GM12892 (cell line): Measurements from ENCODE around the gene PPFIBP2.

Experiments
- DNase-seq: peaks from one replicate; pipeline ENCODE4 v3.0.0; 2011; ENCODE audit not compliant: insufficient read length
- FAIRE-seq: peaks from 2 replicates; lab custom pipeline; 2011; peaks lifted over from hg19 to GRCh38; lab: Jason Lieb, UNC
- POLR2A ChIP-seq: IDR thresholded peaks from 2 replicates; pipeline ENCODE4 v1.6.1; 2011; ENCODE audit warnings: low read depth, low read length, control low read depth
- POLR2AphosphoS5 ChIP-seq: IDR thresholded peaks from 2 replicates; pipeline ENCODE4 v1.6.1; 2011; ENCODE audit warnings: low read depth, low read length, control low read depth
- TAF1 ChIP-seq: IDR thresholded peaks from 2 replicates; pipeline ENCODE4 v1.6.1; 2011; ENCODE audit warnings: low read depth, mild to moderate bottlenecking, control low read depth, low read length, borderline replicate concordance

The PPFIBP2 gene

DNA sequence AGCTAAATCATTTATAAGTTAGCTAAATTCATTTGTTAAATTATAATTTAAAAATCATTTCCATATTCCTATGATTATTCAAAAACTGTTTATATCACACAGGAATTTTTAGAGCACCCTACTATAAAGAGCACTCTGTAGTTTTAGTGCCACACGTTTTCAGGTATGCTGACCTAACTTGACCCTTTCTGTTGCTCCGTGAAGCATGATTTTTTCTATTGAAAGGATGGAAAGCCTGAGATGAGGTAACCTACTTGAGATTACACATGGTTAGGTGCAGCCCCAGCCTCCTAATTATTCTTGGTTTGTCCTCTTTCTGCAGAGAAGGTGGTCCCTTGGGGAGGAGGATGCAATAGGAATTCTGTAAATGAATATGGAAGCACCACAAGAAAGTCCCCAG, 72.6 kb downstream of the PPFIBP2 start:
- DNase-seq, result no peak
- FAIRE-seq, result no peak
- no peak for TF ChIP-seq TAF1
- TF ChIP-seq POLR2A, result no peak
- no peak for TF ChIP-seq POLR2AphosphoS5

DNA sequence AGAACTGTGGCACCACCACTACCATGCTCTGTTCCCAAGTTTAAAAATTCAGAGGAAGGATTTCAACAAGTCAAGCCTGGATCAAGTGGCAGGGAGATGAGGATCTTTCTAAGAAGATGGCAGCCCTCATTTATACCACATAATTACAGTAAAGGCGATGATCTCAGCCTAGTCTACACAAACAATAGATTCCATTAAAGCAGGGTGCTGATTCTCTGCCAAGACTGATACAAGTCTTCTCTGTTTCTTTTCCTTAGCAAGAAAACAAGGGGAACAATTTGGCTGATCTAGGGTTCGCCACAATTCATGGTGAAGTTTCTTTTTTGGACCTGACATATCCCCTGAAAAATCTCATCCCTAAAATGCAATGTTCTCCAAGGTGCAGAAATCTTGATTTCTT, 73.9 kb downstream of the PPFIBP2 start:
- DNase-seq (no peak), FAIRE-seq (no peak)
- TF ChIP-seq POLR2AphosphoS5, result no peak
- no peak for TF ChIP-seq TAF1
- no peak for TF ChIP-seq POLR2A

DNA sequence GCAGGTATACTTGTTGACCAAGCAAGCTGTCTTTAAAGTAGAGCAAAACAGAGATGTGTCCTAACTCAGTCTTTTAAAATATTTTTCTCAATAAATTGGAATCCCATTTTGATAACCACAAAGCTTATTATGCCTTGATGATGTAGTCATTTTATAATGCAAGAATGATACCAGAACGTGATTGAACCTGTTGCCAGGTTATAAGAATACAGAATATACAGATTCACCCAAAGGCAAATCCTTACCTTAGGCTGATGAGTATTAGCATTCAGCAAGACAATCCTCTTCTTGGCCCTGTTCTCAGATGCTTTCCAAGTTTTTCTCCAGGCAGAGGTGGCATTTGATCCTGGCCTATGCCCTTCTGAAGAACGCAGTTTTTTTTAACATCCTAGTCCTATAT, 76.1 kb downstream of the PPFIBP2 start:
- TF ChIP-seq POLR2A (no peak), TAF1 (no peak), POLR2AphosphoS5 (no peak)
- DNase-seq (no peak), FAIRE-seq (no peak)

DNA sequence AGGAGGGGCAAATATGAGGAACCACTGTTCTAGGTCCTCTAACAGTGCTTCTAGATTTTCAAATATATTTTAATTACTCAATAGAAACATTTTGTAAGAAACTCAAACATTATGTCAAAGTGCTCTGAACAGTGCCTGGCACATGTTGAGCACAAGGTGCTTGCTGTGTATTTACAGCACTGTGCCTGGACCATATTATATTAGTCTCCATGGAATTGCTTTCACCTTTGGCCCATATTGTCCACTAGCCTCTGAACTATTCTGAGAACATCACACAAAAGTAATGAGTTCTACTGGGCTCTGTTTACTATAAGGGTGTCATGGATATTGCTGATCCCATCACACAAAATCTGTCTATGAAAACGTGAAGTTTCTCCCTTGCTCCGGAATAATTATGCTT, 76.7 kb downstream of the PPFIBP2 start:
- FAIRE-seq (no peak), DNase-seq (no peak)
- TF ChIP-seq POLR2AphosphoS5, result no peak
- no peak for TF ChIP-seq TAF1
- TF ChIP-seq POLR2A, result no peak

DNA sequence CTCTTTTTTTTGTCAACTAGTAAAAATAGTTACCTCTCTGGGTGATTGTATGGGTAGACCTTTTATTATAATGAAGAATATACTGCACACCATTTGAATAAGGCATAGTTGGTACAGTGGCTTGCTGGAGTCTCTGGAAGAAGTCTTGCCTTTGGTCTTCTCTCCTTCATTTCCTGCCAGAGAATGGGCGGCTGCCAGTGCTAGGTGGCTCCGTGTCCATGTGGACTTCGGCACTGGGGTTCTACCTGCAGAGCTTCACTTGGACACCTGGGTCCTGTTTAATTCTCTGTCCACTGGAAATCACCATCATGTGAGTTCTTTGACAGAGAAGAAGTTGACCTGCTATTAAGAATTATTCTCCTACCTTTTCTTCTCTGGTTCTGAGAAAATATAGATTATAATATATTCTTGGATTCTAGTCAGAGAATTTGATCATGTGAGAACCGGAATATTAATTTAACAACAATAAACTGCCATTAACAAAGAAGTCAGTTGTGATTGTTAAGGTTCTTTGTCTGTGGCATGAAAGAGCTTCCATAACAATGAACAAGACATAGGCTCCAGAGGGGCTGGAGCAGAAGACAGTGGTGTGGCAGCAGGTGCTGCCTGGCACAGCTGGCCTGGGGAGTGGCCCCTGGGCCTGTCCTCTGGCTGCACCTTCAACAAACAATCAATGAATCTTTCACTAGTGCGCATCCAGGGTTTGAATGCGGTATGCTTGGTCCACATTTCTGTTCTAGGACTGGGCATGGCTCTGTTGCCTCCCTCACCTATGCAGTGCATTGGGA, 77.5 kb downstream of the PPFIBP2 start:
- DNase-seq (no peak), FAIRE-seq (no peak)
- no peak for TF ChIP-seq POLR2AphosphoS5
- TF ChIP-seq TAF1, result no peak
- TF ChIP-seq POLR2A, result no peak

DNA sequence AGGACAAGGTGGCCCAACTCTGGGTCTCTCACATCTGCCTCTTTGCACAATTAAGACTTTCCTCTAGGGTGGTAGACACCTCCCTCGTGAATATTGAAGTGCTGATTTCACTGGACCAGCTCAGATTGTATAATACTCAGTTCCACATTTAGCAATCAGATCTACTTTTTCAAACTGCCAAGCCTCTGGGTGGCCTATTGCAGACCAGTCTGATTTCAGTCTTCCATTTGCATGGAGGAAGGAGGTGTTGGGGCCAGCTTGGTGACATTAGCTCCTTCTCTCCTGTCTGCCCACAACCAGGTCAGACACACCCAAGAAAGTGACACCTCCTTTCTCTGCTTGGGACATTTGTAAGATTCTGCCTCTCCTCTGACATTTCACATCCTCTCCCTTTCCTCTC, 78.2 kb downstream of the PPFIBP2 start:
- TF ChIP-seq TAF1 (no peak), POLR2AphosphoS5 (no peak), POLR2A (no peak)
- no peak for FAIRE-seq
- no peak for DNase-seq

DNA sequence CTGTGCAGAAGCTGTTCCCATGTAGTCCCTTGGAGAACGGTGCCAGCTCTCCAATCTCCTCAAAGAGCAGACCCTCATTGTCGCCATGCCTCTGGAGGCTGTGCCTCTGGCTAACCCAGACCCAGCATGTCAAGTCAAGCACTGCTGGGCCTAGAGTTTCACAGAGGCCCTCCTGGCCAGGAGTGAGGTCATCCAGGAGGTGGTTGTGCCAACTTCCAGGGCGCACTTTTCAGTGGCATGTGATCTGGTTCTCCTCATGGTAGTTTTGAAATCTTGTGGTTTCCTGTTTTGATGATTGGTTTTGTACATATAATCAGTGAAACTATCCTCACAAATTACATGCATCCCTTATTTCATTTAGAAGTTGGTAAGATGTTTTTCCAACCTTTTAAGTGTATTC, 78.9 kb downstream of the PPFIBP2 start:
- no peak for FAIRE-seq

DNA sequence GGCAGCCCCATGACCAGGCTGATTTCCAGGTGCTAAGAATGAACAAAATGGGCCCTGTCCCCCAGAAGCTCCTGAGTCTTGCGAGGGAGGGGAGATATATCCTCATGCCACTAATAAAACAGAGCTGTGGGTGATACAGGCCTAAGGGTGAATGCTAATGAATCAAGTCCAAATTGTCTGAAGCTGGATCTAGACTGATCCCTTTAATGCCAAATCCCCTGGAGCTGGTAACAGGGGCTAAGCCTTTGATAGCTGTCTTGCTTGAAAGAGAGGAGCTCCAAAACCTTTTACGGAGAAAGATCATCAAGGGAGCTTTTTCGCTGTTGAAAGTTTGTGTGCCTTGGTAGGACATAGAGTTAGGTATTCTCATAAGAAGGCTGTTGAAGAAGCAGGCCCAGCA, 79.7 kb downstream of the PPFIBP2 start:
- FAIRE-seq, result peak; percentile 14
- TF ChIP-seq TAF1 (no peak), POLR2A (no peak), POLR2AphosphoS5 (no peak)
- DNase-seq, result no peak

More for the DNA sequence above, 78.9 kb downstream of the PPFIBP2 start:
- no peak for DNase-seq
- TF ChIP-seq POLR2AphosphoS5 (no peak), POLR2A (no peak), TAF1 (no peak)

DNA sequence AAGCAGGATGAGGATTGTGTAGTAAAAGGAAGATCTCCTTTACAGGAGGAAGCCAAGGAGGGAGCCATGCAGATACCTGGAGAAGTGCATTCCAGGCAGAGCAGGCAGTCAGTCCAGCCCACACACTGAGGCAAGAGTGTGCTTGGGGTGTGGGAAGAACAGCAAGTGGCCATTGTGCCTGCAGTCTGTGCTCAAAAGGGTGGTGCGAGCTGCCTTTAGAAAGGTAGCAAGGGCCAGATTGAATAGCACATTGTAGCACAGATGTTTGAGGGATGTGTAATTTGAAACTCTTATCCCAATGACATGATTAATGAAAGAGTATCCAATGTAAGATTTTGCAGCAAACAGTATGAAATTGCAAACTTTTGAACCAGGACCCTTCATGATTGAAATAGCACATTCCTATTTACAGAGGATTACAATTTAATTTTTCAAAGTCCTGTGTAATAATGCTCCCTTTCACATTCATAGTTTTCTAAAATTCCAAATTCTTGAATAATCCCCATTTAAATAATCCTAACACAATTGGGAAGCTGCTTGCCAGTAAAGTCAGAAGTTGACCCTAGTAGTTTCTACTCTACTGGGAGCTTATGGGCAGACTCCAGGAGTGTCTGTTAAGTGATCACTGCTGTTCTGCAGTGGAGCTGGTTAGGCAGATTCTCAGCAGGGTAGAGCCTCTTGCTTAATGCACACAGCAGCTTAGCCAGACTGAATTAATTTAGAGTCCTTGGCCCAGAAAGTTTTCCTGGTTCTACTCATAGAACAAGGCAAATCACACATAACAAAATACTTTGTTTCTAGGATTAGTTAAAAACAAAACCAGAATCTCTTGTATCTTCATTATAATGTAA, 81.4 kb downstream of the PPFIBP2 start:
- TF ChIP-seq TAF1 (no peak), POLR2AphosphoS5 (no peak), POLR2A (no peak)
- peak; percentile 54 for FAIRE-seq
- DNase-seq, result no peak

DNA sequence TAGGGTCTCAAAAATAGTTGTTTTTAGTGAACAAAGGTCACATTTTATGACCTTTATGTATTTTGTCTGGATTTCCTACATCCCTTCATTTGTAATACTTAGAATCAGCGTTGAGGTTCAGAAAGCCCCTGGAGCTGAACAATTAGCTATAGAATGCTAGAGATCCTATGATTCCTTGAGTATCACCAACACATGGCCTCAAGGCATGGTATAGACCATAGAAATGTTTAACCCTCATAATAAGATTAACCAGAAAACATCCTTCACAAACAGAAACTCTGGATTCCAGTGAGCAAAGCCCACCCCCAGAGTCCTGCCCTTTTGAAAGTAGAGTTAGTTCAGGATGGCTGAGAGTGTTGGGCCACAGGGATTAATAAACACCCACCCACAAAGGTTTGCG, 82.2 kb downstream of the PPFIBP2 start:
- no peak for FAIRE-seq
- TF ChIP-seq POLR2AphosphoS5 (no peak), TAF1 (no peak), POLR2A (no peak)
- no peak for DNase-seq

DNA sequence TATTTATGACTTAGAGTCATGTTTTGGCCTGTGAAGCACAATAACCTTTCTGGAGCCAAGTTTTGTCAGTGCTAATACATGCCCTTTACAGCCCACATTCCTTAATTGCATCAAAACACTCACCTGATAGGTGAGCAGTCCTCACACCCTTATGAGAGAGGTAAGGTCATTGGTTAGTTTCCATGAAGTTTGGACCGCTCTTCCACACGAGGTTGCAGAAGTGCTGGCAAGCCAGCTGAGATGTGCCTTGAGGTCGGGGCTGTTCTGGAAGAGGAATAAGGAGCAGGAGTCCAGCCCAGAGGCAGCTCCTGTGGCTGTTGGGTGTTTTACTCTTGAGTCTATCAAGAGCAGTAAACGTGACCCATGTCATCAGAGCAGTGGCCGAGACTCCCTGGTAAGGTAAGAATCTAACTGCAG, 83.2 kb downstream of the PPFIBP2 start:
- DNase-seq (no peak), FAIRE-seq (no peak)
- TF ChIP-seq TAF1 (no peak), POLR2A (no peak), POLR2AphosphoS5 (no peak)
